GM19239 (cell line): ENCODE data around the gene RUNX2.
"Not testable (repeated sequence)": the region's sequence is repeated elsewhere in the genome, so short reads cannot be mapped to it uniquely, and the experiment has no call there.

Experiments used
- DNase-seq: peaks from one replicate; pipeline ENCODE4 v3.0.0; 2011; ENCODE audit warnings: low spot score; ENCODE audit not compliant: insufficient read length
- FAIRE-seq: peaks from 2 replicates; lab custom pipeline; 2011; peaks lifted over from hg19 to GRCh38; lab: Jason Lieb, UNC

RUNX2 gene

DNA sequence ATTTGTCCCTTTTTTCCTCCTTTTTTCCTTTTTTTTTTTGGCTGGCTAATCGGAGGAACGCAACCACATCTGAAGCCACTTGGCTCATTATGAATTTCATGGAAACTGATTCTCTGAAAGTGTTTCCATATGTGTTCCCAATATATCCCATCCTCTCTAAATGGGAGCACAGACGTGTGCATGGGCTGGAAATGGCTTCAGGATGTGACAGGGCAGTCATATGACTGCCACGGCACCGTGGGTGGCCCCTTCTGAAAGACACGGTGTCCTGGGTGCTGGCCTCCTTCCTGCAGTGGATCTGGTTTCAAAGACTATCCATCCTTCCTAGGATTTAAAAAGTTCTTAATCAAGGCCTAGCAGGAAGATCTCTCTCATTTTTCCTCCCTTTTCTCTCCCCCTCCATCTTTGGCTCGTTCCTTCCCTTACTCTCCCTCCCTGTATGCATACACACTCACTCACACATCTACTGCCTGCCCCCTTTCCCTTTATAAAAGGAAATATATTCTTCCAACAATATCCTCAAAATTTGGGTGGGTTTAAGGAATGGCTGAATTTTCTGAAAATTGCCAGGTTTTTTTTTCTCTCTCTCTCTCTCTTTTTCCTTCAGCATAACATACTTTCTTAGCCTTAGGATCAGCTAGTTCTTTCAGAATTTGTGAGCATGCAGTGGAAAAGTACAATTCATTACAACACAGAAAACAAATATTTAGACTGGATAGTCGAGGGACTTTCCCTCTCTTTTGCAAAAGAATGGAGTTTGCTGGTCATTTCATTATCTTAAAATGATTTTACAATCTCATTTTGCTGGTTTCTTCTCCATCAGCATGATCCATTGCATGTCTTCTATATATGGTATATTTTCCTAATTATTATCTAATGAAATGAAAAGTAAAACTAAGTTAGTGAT lies 210.8 kb downstream of the RUNX2 start:
- no peak for FAIRE-seq
- DNase-seq: no peak

DNA sequence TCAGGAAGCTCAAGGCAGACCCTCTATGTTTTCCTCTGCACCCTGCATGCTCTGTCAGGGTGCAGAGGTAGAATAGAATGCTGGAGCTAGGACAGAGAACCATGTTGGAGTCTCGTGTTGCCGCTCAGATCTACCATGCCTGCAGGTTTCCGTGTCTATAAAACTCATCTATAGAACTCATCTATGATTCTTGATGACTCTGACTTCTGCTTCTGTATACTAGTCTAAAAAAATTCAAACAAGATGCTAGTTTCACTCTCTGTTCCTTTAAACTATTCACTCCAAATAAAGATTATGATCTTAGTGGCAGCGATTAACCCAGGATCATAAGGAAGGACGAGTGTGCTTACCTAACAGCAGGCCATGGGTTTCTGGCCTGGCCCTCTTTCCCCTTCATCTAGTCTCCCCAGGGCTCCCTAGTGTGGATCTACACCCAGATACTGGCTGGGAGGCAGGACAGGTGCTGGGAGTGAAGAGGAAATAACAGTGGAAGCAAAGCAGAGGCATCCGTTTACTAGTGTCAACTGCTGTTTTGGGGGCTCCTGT lies 212.3 kb downstream of the RUNX2 start:
- DNase-seq (no peak), FAIRE-seq (no peak)

DNA sequence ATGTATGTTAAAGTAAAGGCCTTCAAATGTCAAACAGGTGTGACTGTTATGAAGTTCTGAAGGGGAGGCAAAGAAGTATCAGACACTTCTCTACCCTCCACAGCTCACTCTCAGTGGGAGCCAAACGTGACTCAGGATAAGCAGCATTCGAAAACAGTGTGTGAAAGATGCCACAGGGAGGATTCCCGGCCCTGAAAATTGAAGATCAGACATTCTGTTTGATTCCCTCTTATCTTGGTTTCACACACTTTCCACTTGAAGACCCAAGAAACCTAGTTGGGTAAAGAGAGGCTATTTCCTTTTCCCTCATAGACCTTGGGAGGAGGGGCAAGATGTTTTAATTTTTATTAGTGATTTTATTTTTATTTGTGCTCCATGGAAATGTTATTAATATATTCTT lies 213.8 kb downstream of the RUNX2 start:
- FAIRE-seq (no peak), DNase-seq (no peak)

DNA sequence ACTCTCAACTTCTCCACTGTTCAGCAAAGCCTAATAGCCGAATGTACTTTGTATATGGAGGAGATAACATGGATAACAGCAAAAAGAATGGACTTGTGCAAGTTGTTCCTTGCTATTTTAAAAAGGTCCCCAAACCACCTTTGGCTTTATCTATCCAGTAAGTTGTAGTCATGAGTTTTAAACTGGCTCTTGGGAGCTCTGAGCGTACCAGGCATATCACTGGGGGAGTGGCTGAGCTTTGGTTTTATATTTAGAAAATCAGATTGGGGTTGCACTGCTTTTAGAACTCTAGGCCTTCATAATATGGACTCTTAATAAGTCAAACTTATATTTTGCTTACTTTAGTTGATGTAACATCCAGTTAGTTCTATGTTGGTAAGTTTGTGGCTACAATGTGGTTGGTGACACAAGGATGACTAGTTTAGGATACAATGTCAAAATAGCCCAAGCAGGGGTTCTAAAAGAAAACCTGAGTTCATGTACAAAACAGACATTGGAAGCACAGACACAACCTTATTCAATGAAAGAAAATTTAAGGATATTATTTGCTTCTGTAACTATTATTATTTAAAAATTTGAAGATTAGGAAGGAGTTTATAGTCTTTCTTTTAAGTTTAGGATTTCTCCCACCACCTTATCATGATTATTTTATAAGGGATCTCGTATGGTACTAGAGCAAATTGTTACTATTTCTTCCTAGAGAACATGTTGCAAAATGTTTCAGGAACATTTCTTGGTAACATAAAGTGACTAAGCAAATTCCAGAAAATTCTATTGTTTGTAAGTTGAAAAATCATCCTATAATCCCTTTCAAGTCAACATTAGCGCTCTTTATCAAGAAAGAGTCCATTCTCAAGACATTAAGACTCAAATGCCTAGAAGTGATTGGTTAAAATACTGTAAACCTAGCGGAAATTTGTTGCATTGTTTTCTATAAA lies 215.4 kb downstream of the RUNX2 start:
- FAIRE-seq (no peak), DNase-seq (no peak)

DNA sequence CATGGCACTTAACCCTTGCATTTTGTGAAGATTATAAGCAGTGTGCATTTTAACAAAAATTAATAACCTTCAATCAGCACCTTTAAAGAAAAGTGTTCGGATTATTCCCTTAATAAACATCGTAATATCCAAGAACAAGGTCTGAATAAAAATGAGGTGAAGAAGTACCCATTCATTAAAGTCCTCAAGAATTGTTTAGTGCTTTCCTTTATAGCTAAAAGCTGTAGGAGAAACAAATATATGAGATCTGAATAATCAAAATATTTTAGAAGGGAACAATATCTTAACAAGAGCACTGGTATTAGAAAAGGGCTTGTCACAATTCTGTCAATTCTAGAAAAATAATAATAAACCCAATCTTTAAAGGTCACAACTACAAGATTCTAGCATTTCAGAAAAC lies 217.3 kb downstream of the RUNX2 start:
- FAIRE-seq (no peak), DNase-seq (no peak)

DNA sequence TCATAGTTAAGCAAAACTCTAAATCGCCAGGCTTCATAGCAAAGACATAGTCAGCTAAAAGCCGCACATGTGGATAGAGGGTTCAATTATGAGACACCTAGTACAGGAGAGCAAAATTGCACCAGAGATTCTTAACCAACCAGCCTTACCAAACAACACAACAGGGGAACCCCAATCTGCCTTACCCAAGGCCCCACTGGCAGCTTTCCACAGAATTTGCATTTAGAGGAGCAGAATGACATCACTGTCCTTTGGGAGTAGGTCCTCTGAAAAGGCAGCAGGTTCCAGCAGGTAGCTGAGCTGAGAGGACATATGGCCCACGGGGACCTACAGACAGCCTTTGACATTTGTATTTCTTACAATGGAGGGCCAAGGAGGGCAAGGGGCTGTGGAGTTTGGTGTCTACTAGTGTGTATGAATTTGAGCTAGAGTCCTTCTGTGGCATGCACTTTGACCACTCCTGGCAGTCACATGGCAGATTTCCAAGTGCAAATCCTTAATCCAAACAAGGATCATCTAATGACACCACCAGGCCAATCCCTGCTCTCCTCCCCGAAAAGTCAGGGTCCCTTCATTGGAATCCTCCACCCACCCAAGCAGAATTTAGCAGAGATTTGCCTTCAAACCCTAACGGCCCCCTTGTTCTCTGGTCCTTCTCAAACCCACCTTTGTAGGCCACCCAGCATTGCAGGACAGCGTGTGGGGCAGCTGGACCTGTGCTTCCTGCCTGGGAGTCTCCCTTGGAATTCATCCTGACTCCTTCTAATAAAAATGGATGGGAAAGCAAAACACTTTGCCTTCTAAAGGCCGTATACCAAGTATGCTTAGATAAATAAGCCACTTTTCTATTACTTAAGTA lies 220.8 kb downstream of the RUNX2 start:
- peak; percentile 45 for DNase-seq
- FAIRE-seq: peak; percentile 83

DNA sequence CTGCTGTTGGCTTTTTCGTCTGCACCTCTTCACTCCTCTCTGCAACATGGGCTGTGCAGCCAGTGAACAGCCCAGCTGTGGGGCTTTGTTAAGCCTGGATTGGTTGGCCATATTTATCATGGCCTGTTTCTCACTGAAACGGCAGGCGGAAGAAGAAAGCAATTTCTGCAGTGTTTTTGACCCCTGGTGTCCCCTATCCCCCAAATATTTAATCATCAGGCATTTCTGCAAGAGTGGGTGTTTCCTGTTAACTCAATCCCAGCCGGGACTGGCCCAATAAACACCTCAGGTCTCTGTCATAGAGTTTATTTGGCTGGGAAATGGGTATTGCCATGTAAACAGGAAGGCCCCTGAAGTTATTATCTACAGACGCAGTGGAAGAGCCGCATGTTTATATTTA lies 224.4 kb downstream of the RUNX2 start:
- no peak for DNase-seq
- FAIRE-seq: no peak

DNA sequence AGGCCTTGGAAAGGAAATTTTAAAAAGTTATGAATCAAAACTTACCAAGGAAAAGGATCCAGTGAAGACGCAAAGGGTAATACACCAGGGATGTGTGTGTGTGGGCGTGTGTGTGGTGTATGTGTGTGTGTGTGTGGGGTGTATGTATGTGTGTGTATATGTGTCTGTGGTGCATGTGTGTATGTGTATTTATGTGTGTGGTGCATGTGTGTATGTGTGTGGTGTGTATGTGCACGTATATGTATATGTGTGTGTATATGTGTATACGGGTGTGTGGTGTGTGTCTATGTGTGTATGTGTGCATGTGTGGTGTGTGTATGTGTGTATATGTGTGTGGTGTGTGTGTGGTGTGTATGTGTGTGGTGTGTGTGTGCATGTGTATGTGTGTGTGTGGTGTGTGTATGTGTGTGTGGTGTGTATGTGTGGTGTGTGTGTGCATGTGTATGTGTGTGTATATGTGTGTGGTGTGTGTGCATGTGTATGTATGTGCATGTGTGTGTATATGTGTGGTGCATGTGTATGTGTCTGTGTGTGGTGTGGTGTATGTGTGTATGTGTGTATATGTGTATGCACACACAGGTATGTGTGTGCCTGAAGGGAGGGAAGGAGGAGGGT lies 225.7 kb downstream of the RUNX2 start:
- FAIRE-seq (no peak), DNase-seq (no peak)

DNA sequence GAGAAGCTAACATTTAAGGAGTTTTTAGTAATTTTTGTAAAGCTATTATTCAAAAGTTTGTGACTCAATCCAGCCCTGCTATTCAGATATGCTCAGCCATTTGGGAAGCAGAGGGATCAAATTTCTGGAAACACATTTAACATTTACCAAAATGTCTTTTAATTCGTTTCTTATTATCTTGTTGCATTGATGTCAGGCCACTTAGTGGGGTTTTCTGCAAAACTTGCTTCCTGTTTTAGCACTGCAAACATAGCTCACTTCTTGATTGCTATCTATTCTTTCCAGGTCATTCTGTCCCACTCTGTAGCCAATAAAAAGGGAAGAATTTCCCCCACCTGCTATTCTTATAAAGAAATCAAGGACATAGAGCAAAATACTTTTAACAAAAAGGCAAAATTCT lies 226.5 kb downstream of the RUNX2 start:
- DNase-seq (no peak), FAIRE-seq (no peak)

DNA sequence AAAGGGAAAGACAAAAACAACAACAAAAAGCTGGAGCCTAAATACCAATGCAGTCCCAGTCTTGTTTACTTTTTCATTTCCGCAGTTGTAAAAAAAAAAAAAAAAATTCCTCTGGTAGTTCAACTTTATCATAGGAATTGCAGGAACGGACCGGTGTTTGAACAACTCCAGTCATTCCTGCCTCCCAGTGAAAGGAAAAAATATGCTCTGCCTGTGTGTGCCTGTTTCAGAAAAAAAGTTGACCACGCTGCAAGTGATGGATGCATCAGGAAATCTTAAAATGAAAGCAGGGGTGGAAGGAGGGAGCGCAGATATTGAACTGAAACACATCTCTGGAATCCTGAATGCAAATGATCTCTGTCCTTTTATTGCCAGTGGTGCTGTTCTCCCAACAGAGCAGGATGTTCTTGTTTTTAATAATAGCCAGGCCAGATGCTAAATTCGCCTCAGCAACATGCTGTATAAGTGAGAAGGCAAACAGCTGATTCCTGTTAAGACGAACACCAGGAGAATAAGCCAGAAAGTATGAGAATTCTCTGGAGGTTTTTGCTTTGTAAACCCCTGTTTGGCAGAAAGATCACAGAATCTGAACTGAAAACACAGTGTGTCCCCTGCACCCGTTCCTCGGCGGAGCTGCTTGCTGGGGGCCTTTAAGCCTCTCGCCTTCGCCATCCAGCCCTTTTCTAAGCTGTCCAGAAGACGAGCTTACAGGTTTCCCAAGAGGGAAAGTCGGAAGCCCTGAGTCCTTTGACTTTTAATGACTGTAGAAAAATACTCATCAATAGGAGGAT lies 228.0 kb downstream of the RUNX2 start:
- FAIRE-seq (no peak), DNase-seq (no peak)

DNA sequence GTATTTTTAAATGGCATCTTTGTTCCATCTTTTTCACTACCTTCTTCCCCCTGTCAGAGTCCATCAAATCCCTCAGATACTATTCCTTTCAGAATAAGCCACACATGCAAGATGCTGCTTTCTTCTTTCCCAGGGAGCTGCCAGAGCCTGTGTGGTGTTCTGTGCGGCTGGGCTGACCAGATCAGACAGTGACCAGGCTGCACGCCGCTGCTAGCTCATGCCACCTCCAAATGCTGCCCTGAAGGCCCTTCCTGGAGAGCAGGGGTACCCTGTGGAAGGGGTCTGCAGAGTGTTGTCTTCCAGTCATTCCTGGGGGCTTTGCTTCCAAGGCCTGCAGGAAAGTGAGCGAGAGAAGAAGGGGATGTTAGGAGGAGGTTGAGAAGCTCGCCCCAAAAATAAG lies 228.7 kb downstream of the RUNX2 start:
- DNase-seq: no peak
- no peak for FAIRE-seq

DNA sequence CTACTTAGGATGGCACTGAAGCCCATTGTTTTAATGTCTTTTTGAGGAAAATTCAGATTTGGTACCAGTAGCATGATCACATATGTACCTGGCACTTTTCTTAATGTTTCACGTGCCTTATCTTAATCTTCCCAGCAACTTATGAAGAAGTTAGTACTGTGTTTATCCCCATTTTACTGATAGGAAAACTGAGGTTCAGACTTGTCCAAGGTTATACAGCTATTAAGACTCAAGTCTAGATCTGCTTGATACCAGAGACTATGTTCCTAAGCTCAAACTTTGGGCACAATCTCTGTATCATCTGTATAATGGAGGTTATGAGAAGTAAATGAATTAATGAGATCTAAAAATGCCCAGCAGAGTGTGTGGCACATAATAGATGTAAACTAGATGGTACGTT lies 229.3 kb downstream of the RUNX2 start:
- no peak for DNase-seq
- FAIRE-seq: no peak

DNA sequence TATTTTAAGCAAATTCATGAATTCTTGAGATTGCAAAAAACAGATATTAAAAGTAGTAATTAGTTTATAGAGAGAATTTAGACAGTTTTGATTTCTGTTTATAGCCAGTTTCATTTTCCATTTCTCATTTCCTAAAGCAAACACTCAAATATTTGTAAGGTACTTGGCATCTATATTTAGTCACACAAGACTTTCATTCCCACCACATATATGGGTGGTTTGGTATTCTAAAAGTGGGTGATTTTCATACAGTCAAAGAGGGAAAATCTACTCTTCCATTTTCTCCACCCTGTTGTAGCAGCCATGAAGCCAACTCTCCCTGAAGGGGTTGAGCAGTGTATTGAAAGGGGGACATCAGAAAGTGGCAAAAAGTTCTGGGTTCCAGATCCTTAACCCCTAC lies 230.7 kb downstream of the RUNX2 start:
- DNase-seq: peak; percentile 9
- no peak for FAIRE-seq

DNA sequence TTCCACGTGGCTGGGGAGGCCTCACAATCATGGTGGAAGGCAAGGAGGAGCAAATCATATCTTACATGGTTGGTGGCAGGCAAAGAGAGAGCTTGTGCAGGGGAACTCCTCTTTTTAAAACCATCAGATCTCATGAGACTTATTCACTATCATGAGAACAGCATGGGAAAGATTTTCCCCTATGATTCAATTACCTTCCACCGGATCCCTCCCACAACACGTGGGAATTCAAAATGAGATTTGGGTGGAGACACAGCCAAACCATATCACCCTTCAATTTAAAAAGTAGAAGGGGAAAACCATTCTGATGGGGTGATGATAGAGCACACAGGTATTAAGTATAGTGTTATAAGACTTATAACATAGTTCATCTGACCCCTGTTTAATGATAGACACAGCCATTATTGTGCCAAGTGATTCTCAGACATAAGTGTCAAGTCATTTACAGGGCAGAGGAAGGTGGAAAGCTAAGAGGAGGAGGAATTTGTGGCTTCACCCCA lies 232.2 kb downstream of the RUNX2 start:
- not testable (repeated sequence) for DNase-seq, FAIRE-seq

DNA sequence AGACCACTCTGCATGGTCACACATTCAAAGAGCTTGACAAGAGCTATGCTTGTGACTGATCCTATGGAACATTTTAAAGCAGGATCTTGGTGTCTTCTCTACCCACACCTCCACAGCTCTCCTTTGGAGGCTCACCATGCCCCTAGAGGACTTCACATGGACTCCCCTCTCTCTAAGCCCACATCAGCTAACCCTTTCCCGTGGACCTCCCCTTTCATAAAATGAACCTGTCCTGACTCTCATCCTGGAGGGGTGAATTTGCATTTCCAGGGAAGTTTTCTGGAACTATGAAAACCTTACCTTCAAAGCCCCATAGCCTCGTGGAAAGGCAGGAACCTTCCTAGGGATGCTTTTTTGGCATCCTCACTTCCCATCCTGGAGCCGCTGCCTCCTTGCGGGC lies 234.0 kb downstream of the RUNX2 start:
- DNase-seq (no peak), FAIRE-seq (no peak)

DNA sequence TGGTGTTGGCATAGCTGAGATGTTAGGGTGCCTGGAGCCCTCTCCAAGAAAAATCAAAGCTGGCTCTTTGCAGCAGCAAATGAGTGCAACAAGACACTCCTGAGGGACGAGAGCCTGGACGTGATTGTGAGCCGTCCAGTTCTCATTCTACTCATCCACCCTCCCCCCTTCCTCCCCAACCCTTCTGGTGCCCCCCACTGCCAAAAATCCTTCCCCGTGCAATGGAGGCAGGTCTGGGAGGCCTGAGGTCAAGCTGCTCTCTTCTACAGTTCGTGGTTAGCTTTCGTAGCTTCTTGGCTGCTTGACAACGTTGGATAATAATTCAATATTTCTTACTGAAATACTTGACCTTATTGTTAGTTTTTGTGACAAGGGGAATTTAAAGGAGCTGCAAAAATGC lies 234.9 kb downstream of the RUNX2 start:
- DNase-seq: no peak
- no peak for FAIRE-seq

DNA sequence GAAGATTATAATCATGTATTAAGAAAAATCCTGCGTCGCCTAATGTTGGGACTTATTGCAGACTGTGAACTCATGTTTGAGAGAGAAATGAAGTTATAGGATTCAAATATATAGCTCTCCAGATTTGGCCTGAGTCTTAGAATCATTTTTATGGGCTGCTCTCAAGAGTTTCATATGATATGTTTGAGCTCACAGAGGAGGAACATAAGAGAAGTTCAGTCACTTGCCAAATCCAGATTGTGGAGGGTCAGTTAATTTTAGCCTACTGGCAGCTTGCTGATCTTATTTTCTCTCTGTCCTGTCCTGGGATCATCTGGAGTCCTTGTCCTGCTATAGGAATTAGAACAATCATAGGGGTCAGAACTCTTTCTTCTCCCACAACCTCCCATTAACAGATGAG lies 235.7 kb downstream of the RUNX2 start:
- DNase-seq: no peak
- FAIRE-seq: no peak

DNA sequence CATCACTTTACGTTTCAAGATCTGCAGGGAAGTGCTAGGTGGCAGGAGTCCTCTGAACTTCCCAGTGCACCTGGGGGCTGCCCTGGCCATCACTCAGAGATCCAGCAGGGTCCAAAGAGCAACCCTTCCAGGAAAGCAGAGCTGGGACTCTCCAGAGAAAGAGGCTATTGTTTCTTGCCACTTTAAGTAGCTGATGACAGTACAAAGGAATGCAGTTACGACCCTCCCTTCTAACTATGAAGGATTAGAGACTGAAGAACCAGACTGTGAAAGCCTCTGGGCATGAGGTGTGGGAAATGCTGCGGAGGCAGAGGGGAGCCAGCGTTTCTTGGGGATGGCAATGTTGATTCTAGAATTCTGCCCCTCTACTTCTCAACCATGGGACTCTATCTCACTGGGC lies 238.8 kb downstream of the RUNX2 start:
- FAIRE-seq: no peak
- DNase-seq: no peak

DNA sequence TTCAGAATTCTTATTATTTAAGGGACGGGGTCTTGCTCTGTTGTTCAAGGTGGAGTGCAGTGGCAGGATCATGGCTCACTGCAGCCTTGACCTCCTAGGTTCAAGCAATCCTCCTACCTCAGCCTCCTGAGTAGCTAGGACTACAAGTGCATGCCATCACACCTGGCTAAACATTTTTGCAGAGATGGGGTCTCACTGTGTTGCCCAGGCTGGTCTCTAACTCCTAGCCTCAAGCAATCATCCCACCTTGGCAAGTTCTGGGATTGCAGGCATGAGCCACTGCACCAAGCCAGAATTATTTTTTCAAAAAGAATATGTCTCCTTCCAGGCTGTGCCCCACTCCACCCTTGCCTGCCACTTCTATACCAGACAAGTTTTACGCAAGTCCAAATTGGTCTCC lies 239.7 kb downstream of the RUNX2 start:
- no peak for FAIRE-seq
- no peak for DNase-seq
